NCI-H510A treated with DMSO at 0.1 percent for 48 hours (cell line): ENCODE results near the gene MCC.

Experiments
- DNase-seq: peaks from one replicate; lab custom pipeline; 2025; lab: John Stamatoyannopoulos, UW

Gene MCC

GRCh38 chr5:113140837-113141671 lies 347.2 kb downstream of the MCC start:
- no peak for DNase-seq

GRCh38 chr5:113133211-113133975 lies 354.9 kb downstream of the MCC start:
- DNase-seq = no peak

GRCh38 chr5:113132564-113132963 lies 355.7 kb downstream of the MCC start:
- DNase-seq = no peak

- no peak for DNase-seq
Measured at GRCh38 chr5:113128641-113129330, 359.5 kb downstream of the MCC start.

GRCh38 chr5:113128082-113128481 lies 360.2 kb downstream of the MCC start:
- no peak for DNase-seq

- DNase-seq = no peak
Measured at GRCh38 chr5:113127021-113127420, 361.2 kb downstream of the MCC start.

GRCh38 chr5:113125371-113125770 lies 362.9 kb downstream of the MCC start:
- no peak for DNase-seq

- DNase-seq = no peak
Measured at GRCh38 chr5:113124914-113125313, 363.3 kb downstream of the MCC start.

- DNase-seq = no peak
Measured at GRCh38 chr5:113124265-113124664, 364.0 kb downstream of the MCC start.

- DNase-seq = no peak
Measured at GRCh38 chr5:113123618-113124017, 364.6 kb downstream of the MCC start.

- no peak for DNase-seq
Measured at GRCh38 chr5:113122053-113122452, 366.2 kb downstream of the MCC start.

GRCh38 chr5:113119246-113119924 lies 368.9 kb downstream of the MCC start:
- DNase-seq = no peak

GRCh38 chr5:113118765-113119164 lies 369.5 kb downstream of the MCC start:
- no peak for DNase-seq

- DNase-seq = no peak
Measured at GRCh38 chr5:113118298-113118697, 370.0 kb downstream of the MCC start.

GRCh38 chr5:113117543-113118115 lies 370.6 kb downstream of the MCC start:
- DNase-seq = no peak

- no peak for DNase-seq
Measured at GRCh38 chr5:113115956-113116355, 372.3 kb downstream of the MCC start.

GRCh38 chr5:113115061-113115460 lies 373.2 kb downstream of the MCC start:
- DNase-seq = no peak

- no peak for DNase-seq
Measured at GRCh38 chr5:113114559-113114958, 373.7 kb downstream of the MCC start.

GRCh38 chr5:113112435-113112834 lies 375.8 kb downstream of the MCC start:
- DNase-seq = no peak

GRCh38 chr5:113110117-113110516 lies 378.1 kb downstream of the MCC start:
- DNase-seq = no peak

GRCh38 chr5:113109344-113109743 lies 378.9 kb downstream of the MCC start:
- DNase-seq = no peak

- no peak for DNase-seq
Measured at GRCh38 chr5:113108485-113108884, 379.8 kb downstream of the MCC start.
